Astrocyte (in vitro differentiated cells and primary cell): Measurements from ENCODE around the gene TCTA. TPM values are rescaled to one million over a fixed set of nuclear protein-coding genes. Genes with fewer than 3 reads are reported as not detected.

Experiments used
- DNase-seq: peaks from one replicate; pipeline ENCODE4 v3.0.0-alpha.2; 2010; ENCODE audit warnings: low read depth
- FAIRE-seq: peaks from 2 replicates; lab custom pipeline; 2011; peaks lifted over from hg19 to GRCh38; lab: Jason Lieb, UNC
- H2AFZ ChIP-seq: 2 replicates; pipeline ENCODE4 v1.6.0; 2012; ENCODE audit warnings: low read depth, low read length, inconsistent platforms
- H3K27ac ChIP-seq: 2 replicates; pipeline ENCODE4 v1.5.1; 2011; ENCODE audit warnings: low read depth, low read length, inconsistent platforms
- H3K27me3 ChIP-seq: 2 replicates; pipeline ENCODE4 v1.6.0; 2011; ENCODE audit warnings: low read length, inconsistent platforms; ENCODE audit not compliant: insufficient read depth
- H3K36me3 ChIP-seq: 2 replicates; pipeline ENCODE4 v1.5.1; 2011; ENCODE audit warnings: low read length, inconsistent platforms; ENCODE audit not compliant: insufficient read depth
- H3K4me1 ChIP-seq: 2 replicates; pipeline ENCODE4 v1.5.1; 2011; ENCODE audit warnings: low read length, inconsistent platforms; ENCODE audit not compliant: insufficient read depth
- H3K4me2 ChIP-seq: 2 replicates; pipeline ENCODE4 v1.6.0; 2012; ENCODE audit warnings: low read length, inconsistent platforms
- H3K4me3 ChIP-seq: 2 replicates; pipeline ENCODE4 v1.5.1; 2011; ENCODE audit warnings: low read depth, mild to moderate bottlenecking, low read length, inconsistent platforms; ENCODE audit not compliant: insufficient read depth
- H3K79me2 ChIP-seq: 2 replicates; pipeline ENCODE4 v1.6.0; 2012; ENCODE audit warnings: mild to moderate bottlenecking, low read length, inconsistent platforms; ENCODE audit not compliant: insufficient read depth
- H3K9ac ChIP-seq: 2 replicates; pipeline ENCODE4 v1.6.0; 2012; ENCODE audit warnings: mild to moderate bottlenecking, low read length, inconsistent platforms
- H3K9me3 ChIP-seq: 2 replicates; pipeline ENCODE4 v1.5.1; 2012; ENCODE audit warnings: low read depth, mild to moderate bottlenecking, low read length, inconsistent platforms; ENCODE audit not compliant: insufficient read depth
- H4K20me1 ChIP-seq: 2 replicates; pipeline ENCODE4 v1.6.0; 2012; ENCODE audit warnings: low read length, inconsistent platforms; ENCODE audit not compliant: insufficient read depth
- H3K27ac Mint-ChIP-seq: one replicate; pipeline ENCODE4 v1.8.0; 2021; ENCODE audit warnings: mild to moderate bottlenecking, mixed read lengths; ENCODE audit not compliant: unreplicated experiment
- H3K27me3 Mint-ChIP-seq: one replicate; pipeline ENCODE4 v1.8.0; 2021; ENCODE audit warnings: low read depth, mixed read lengths; ENCODE audit not compliant: unreplicated experiment
- H3K36me3 Mint-ChIP-seq: one replicate; pipeline ENCODE4 v1.8.0; 2021; ENCODE audit warnings: low read depth, mixed read lengths; ENCODE audit not compliant: unreplicated experiment
- H3K4me1 Mint-ChIP-seq: one replicate; pipeline ENCODE4 v1.8.0; 2021; ENCODE audit warnings: low read depth, mixed read lengths; ENCODE audit not compliant: unreplicated experiment
- H3K4me3 Mint-ChIP-seq: one replicate; pipeline ENCODE4 v1.8.0; 2021; ENCODE audit warnings: mild to moderate bottlenecking, moderate library complexity, mixed read lengths; ENCODE audit not compliant: unreplicated experiment
- H3K9me3 Mint-ChIP-seq: one replicate; pipeline ENCODE4 v1.8.0; 2021; ENCODE audit warnings: mild to moderate bottlenecking, mixed read lengths; ENCODE audit not compliant: unreplicated experiment
- CTCF ChIP-seq: IDR thresholded peaks from 2 replicates; pipeline ENCODE4 v1.5.1; 2011; ENCODE audit warnings: low read depth, mild to moderate bottlenecking, inconsistent platforms, low read length, moderate library complexity; ENCODE audit not compliant: insufficient read depth
- EZH2 ChIP-seq: IDR thresholded peaks from 2 replicates; pipeline ENCODE4 v1.6.1; 2012; ENCODE audit warnings: mild to moderate bottlenecking, low read length, inconsistent platforms; ENCODE audit not compliant: insufficient read depth
- total RNA-seq: library from RNA; stranded (reverse); gene quantifications from 2 replicates; pipeline ENCODE4 v1.2.1, GENCODE V29; 2021

TCTA gene
- total RNA-seq, 1 donor from 2014 or later, result 15.3 TPM

DNA sequence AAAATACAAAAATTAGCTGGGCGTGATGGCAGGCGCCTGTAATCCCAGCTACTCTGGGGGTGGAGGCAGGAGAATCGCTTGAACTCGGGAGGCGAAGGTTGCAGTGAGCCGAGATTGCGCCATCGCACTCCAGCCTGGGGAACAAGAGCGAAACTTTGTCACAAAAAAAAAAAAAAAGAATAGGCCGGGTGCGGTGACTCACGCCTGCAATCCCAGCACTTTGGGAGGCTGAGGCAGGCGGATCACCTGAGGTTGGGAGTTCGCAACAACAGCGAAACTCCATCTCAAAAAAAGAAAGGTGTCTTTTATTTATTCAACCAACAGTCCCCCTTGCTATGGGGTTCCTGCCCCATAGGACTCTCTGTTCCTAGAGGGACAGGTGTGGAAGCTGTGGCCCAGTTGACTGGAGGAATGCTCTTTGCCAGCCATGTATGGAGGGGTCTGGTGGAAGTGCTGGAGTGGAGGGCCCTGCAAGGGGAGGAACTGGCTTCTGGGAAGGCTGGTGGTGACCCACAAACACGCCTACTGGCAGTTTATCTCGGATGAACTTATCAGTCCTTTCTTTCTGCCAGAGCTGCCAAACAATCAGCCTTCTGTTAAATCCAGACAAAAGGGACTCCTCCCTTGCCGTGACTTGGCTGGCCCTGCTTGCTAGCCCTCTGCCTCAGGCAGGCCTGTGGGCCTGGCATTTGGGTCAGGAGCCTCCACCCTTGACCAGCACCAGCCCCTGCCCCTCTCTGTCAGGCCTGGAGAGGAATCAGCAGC lies 53.2 kb downstream of the TCTA start:
- Mint-ChIP-seq H3K36me3 (no peaks in the 10 kb centered on the region), H3K4me1 (peaks cover 23% of the 10 kb centered on the region), H3K27ac (peak overlapping the region; percentile 26), H3K9me3 (no peaks in the 10 kb centered on the region), H3K27me3 (no peaks in the 10 kb centered on the region), H3K4me3 (no peak overlapping the region)
- H3K27ac ChIP-seq, result no peak overlapping the region
- H2AFZ ChIP-seq, result no peak overlapping the region
- no peak overlapping the region for H3K4me3 ChIP-seq
- H3K4me1 ChIP-seq, result peaks cover 24% of the 10 kb centered on the region
- H3K9me3 ChIP-seq, result no peaks in the 10 kb centered on the region
- TF ChIP-seq EZH2 (no peak), CTCF (no peak)
- H3K79me2 ChIP-seq, result no peaks in the 10 kb centered on the region
- peak; percentile 44 for DNase-seq
- H3K4me2 ChIP-seq, result no peak overlapping the region
- H3K9ac ChIP-seq, result no peak overlapping the region
- H3K36me3 ChIP-seq, result no peaks in the 10 kb centered on the region
- no peaks in the 10 kb centered on the region for H4K20me1 ChIP-seq
- H3K27me3 ChIP-seq, result no peaks in the 10 kb centered on the region
- FAIRE-seq, result no peak

Other genes starting within 250 kb of the TCTA start
- 18.5 and 20.5 TPM in 2 replicates for gene CCDC71, start 246.1 kb upstream of the TCTA start, total RNA-seq
- gene KLHDC8B, start 240.8 kb upstream of the TCTA start, total RNA-seq, result 30.2 and 31.6 TPM in 2 replicates
- gene C3orf62, start 135.2 kb upstream of the TCTA start, total RNA-seq, result 3.5 and 4.8 TPM in 2 replicates
- gene USP4, start 72.4 kb upstream of the TCTA start, total RNA-seq, result 31.8 and 33.8 TPM in 2 replicates
- 208 and 268 TPM in 2 replicates for gene GPX1, start 54.1 kb upstream of the TCTA start, total RNA-seq
- 538 and 553 TPM in 2 replicates for gene RHOA, start 447 bp upstream of the TCTA start, total RNA-seq
- gene AMT, start 10.1 kb downstream of the TCTA start, total RNA-seq, result 4.0 and 5.2 TPM in 2 replicates
- 19.8 and 20.1 TPM in 2 replicates for gene NICN1, start 16.9 kb downstream of the TCTA start, total RNA-seq
- gene DAG1, start 57.8 kb downstream of the TCTA start, total RNA-seq, result 64.3 and 84.3 TPM in 2 replicates
- gene BSN, start 142.1 kb downstream of the TCTA start, total RNA-seq, result 0.75 and 0.86 TPM in 2 replicates